K562 (cell line): ENCODE data around the gene RIPPLY3. TPM values are rescaled to one million over a fixed set of nuclear protein-coding genes. Genes with fewer than 3 reads are reported as not detected.

Experiments used
- ARID3B ChIP-seq: fragments of 250-450 bp; sonication (Bioruptor Pico); IDR thresholded peaks from 2 replicates; pipeline ENCODE4 v1.4.0; 2020; ENCODE audit warnings: borderline replicate concordance
- BCL6 ChIP-seq: fragments of 250-450 bp; sonication (Bioruptor Pico); IDR thresholded peaks from 2 replicates; pipeline ENCODE4 v1.4.0; 2020
- CSDE1 ChIP-seq, 2 experiments: fragments of 450-650 bp; IDR thresholded peaks; 2 replicates each; pipeline ENCODE4 v1.6.1; 2016; ENCODE audit warnings: mild to moderate bottlenecking in 1 of 2
- ELF4 ChIP-seq: fragments of 450-650 bp; formaldehyde crosslinking; IDR thresholded peaks from 2 replicates; pipeline ENCODE4 v1.4.0; 2022; ENCODE audit warnings: missing genetic modification characterization
- ETV6 ChIP-seq, 3 experiments: fragments of 150-350 bp in 1 of 3; sonication (generic) in 1 of 3; formaldehyde crosslinking in 1 of 3; IDR thresholded peaks; 2 replicates each; pipeline versions ENCODE4 v1.6.1 to v1.8.0; 2014 to 2022; ENCODE audit warnings: borderline replicate concordance in 2 of 3, low read depth in 2 of 3, antibody characterized with exemption in 1 of 3, low read length in 1 of 3, mild to moderate bottlenecking in 1 of 3, missing genetic modification reagents in 1 of 3
- HDAC2 ChIP-seq: fragments of 450-650 bp; IDR thresholded peaks from 2 replicates; pipeline ENCODE4 v1.6.1; 2016; ENCODE audit warnings: mild to moderate bottlenecking
- MBD2 ChIP-seq: sonication (generic); IDR thresholded peaks from 2 replicates; pipeline ENCODE4 v1.6.1; 2016; ENCODE audit warnings: low read depth, borderline replicate concordance
- MCM7 ChIP-seq, 2 experiments: fragments of 450-650 bp; IDR thresholded peaks; 2 replicates each; pipeline ENCODE4 v1.6.1; 2016 to 2018
- NCOA2 ChIP-seq, 2 experiments: fragments of 450-650 bp; IDR thresholded peaks; 2 replicates each; pipeline ENCODE4 v1.6.1; 2018; ENCODE audit warnings: mild to moderate bottlenecking in 2 of 2, moderate library complexity in 1 of 2; ENCODE audit not compliant: partially characterized antibody in 2 of 2
- NFATC3 ChIP-seq: fragments of 450-650 bp; IDR thresholded peaks from 2 replicates; pipeline ENCODE4 v1.6.1; 2017; ENCODE audit warnings: mild to moderate bottlenecking
- NRF1 ChIP-seq, 2 experiments: fragments of 450-650 bp; IDR thresholded peaks in 1 of 2; conservative IDR thresholded peaks in 1 of 2; 2 replicates each; pipeline ENCODE4 v1.6.1; 2014; ENCODE audit warnings: mild to moderate bottlenecking in 2 of 2
- PCBP2 ChIP-seq: fragments of 200-400 bp; formaldehyde crosslinking; IDR thresholded peaks from 2 replicates; pipeline ENCODE4 v1.6.1; 2018; ENCODE audit warnings: low read length, low read depth, mild to moderate bottlenecking, moderate library complexity; ENCODE audit not compliant: poor library complexity, severe bottlenecking
- POLR2AphosphoS2 ChIP-seq: IDR thresholded peaks from 2 replicates; pipeline ENCODE4 v1.6.1; 2012; ENCODE audit warnings: low read length, improper control_type of control experiment
- TCF7 ChIP-seq: sonication (generic); IDR thresholded peaks from 2 replicates; pipeline ENCODE4 v1.6.1; 2016; ENCODE audit warnings: antibody characterized with exemption, borderline replicate concordance
- TEAD4 ChIP-seq, 2 experiments: sonication (generic) in 1 of 2; formaldehyde crosslinking in 1 of 2; IDR thresholded peaks; 2 replicates each; pipeline versions ENCODE4 v1.6.1 to v1.8.0; 2012 to 2022; ENCODE audit warnings: borderline replicate concordance in 1 of 2, inconsistent platforms in 1 of 2, low read length in 1 of 2, mild to moderate bottlenecking in 1 of 2, missing genetic modification reagents in 1 of 2
- THRAP3 ChIP-seq: fragments of 450-650 bp; IDR thresholded peaks from 2 replicates; pipeline ENCODE4 v1.6.1; 2016; ENCODE audit warnings: mild to moderate bottlenecking, inconsistent platforms, borderline replicate concordance
- ZBTB43 ChIP-seq: sonication (generic); formaldehyde crosslinking; IDR thresholded peaks from 2 replicates; pipeline ENCODE4 v1.8.0; 2023; ENCODE audit warnings: mild to moderate bottlenecking, missing genetic modification reagents
- ZFP91 ChIP-seq: sonication (generic); formaldehyde crosslinking; IDR thresholded peaks from 2 replicates; pipeline ENCODE4 v1.8.0; 2022; ENCODE audit warnings: mild to moderate bottlenecking, missing genetic modification reagents
- ZNF12 ChIP-seq: sonication (generic); formaldehyde crosslinking; IDR thresholded peaks from 2 replicates; pipeline ENCODE4 v1.4.0; 2020; ENCODE audit warnings: mild to moderate bottlenecking, missing genetic modification reagents
- ZNF217 ChIP-seq: sonication (generic); formaldehyde crosslinking; IDR thresholded peaks from 2 replicates; pipeline ENCODE4 v1.8.0; 2022; ENCODE audit warnings: mild to moderate bottlenecking, missing genetic modification reagents
- ZNF232 ChIP-seq: sonication (generic); formaldehyde crosslinking; IDR thresholded peaks from 2 replicates; pipeline ENCODE4 v1.8.0; 2022; ENCODE audit warnings: mild to moderate bottlenecking, missing genetic modification reagents
- ZNF24 ChIP-seq: fragments of 450-650 bp; IDR thresholded peaks from 2 replicates; pipeline ENCODE4 v1.6.1; 2016
- ZNF253 ChIP-seq: fragments of 250-450 bp; sonication (Bioruptor Pico); conservative IDR thresholded peaks from 2 replicates; pipeline ENCODE4 v1.6.1; 2021; ENCODE audit warnings: mild to moderate bottlenecking
- polyA plus RNA-seq, 8 experiments: library from polyadenylated mRNA; depleted of rRNA in 4 of 8; stranded (reverse) in 5 of 8; unstranded in 3 of 8; fragments of >200 nt; fragmentation: Nextera tagmentation in 2 of 8; fragmentation: Illumina TruSeq in 1 of 8; extraction: Ambion mirVana in 2 of 8; extraction: Trizol in 1 of 8; gene quantifications; 2 replicates each; pipeline versions ENCODE4 v1.2.1 to v1.2.3, GENCODE V29; 2011 to 2014; ENCODE audit warnings: inconsistent platforms in 1 of 8, missing spikeins in 1 of 8
- total RNA-seq, 7 experiments: library from RNA; depleted of rRNA in 6 of 7; stranded (reverse); fragments of >200 nt in 6 of 7; fragmentation: Illumina TruSeq in 2 of 7; extraction: Trizol in 2 of 7; gene quantifications; 2 replicates each; pipeline versions ENCODE4 v1.2.1 to v1.2.3, GENCODE V29; 2011 to 2021; ENCODE audit warnings: low replicate concordance in 1 of 7
- TF ChIP-seq, protein P1 (sequence below): sonication (generic); formaldehyde crosslinking; IDR thresholded peaks from 2 replicates; pipeline ENCODE4 v1.8.1; 2023; ENCODE audit warnings: mild to moderate bottlenecking, missing genetic modification reagents, moderate library complexity

RIPPLY3 gene
- total and polyA plus RNA-seq, 9 of the 15 experiments (the other 6 are each of a cell fraction or from before 2014, with no cell fraction given) = not detected

GRCh38 chr21:36990508-36991205 is 15.8 kb upstream of the RIPPLY3 start (continued):
- TF ChIP-seq ZBTB43 (CRISPR knock-in tag) (no peak), NCOA2 (IDR thresholded peaks at IDR 0.05; ENCODE audit: partially characterized antibody in 2 of 2) (no peak), TEAD4 (IDR thresholded peaks at IDR 0.05; ENCODE audit: low read length) (no peak), TEAD4 (CRISPR knock-in tag; IDR thresholded peaks at IDR 0.05; ENCODE audit: borderline replicate concordance) (no peak), ZNF12 (CRISPR knock-in tag) (no peak; the same call in 1 of the 2 replicates), ELF4 (CRISPR knock-in tag) (0 out of 2 replicates have a peak, but pooled peaks have one; percentile 50), TCF7 (no peak), POLR2AphosphoS2 (no peak), CSDE1 (IDR thresholded peaks at IDR 0.05) (no peak), ZNF232 (CRISPR knock-in tag) (no peak), MBD2 (no peak), PCBP2 (no peak), ZFP91 (no peak), NFATC3 (no peak), ETV6 (IDR thresholded peaks at IDR 0.05; ENCODE audit: borderline replicate concordance in 1 of 2, low read depth in 2 of 2, low read length in 1 of 2) (no peak), ETV6 (CRISPR knock-in tag; IDR thresholded peaks at IDR 0.05; ENCODE audit: borderline replicate concordance) (0 out of 2 replicates have a peak, but pooled peaks have one; percentile 4), ZNF217 (CRISPR knock-in tag) (no peak), MCM7 (IDR thresholded peaks at IDR 0.05) (no peak), ARID3B (CRISPR knock-in tag) (no peak), BCL6 (CRISPR knock-in tag) (no peak), NRF1 (conservative IDR thresholded peaks at IDR 0.05 in 1 of 2, IDR thresholded peaks at IDR 0.05 in 1 of 2) (no peak), ZNF253 (no peak), HDAC2 (no peak), THRAP3 (peak; percentile 98), ZNF24 (no peak)
- TF ChIP-seq, protein P1, sequence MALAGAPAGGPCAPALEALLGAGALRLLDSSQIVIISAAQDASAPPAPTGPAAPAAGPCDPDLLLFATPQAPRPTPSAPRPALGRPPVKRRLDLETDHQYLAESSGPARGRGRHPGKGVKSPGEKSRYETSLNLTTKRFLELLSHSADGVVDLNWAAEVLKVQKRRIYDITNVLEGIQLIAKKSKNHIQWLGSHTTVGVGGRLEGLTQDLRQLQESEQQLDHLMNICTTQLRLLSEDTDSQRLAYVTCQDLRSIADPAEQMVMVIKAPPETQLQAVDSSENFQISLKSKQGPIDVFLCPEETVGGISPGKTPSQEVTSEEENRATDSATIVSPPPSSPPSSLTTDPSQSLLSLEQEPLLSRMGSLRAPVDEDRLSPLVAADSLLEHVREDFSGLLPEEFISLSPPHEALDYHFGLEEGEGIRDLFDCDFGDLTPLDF (CRISPR knock-in tag) = no peak
